Left ventricle myocardium inferior (tissue), 1 donor: ENCODE data around the gene SHFL. TPM values are rescaled to one million over a fixed set of nuclear protein-coding genes. Genes with fewer than 3 reads are reported as not detected.

ENCODE experiments used
- DNase-seq: peaks from one replicate; pipeline ENCODE4 v3.0.0-alpha.2; 2020
- H3K27ac ChIP-seq: fragments of 200-600 bp; replicated peaks from 2 replicates; pipeline ENCODE4 v1.8.0; 2021
- H3K27me3 ChIP-seq: fragments of 200-600 bp; 2 replicates; pipeline ENCODE4 v1.8.0; 2021; ENCODE audit warnings: low read depth
- H3K36me3 ChIP-seq: fragments of 200-600 bp; 2 replicates; pipeline ENCODE4 v1.8.0; 2021
- H3K4me1 ChIP-seq: fragments of 200-600 bp; 2 replicates; pipeline ENCODE4 v1.8.0; 2021
- H3K4me3 ChIP-seq: fragments of 200-600 bp; 2 replicates; pipeline ENCODE4 v1.8.0; 2021; ENCODE audit warnings: mild to moderate bottlenecking, moderate library complexity
- H3K9me3 ChIP-seq: fragments of 200-600 bp; replicated peaks from 2 replicates; pipeline ENCODE4 v1.8.0; 2021
- CTCF ChIP-seq: fragments of 200-600 bp; IDR thresholded peaks from 2 replicates; pipeline ENCODE4 v1.8.0; 2021; ENCODE audit warnings: antibody characterized with exemption, mild to moderate bottlenecking, borderline replicate concordance
- intact Hi-C: fragments of 100-400 bp; cut with micrococcal nuclease; formaldehyde crosslinking; loops from one replicate; pipeline ENCODE4 v1.11.0; 2022
- total RNA-seq: library from RNA; stranded (reverse); fragmentation: NEBNext Ultra II Directional; extraction: Animal tissue kit (Norgen Biotek cat#: 25700); gene quantifications from one replicate; pipeline ENCODE4 v1.2.1, GENCODE V29; 2021
- donor health status: DM: no; HTN: yes; CAD: no; lungs with severe emphysema.

Gene SHFL
- total RNA-seq, 1 donor from 2014 or later = 9.1 TPM

GRCh38 chr19:10087296-10088061 is 1.4 kb downstream of the SHFL start:
- Histone ChIP-seq H3K27me3 (no peaks in the 10 kb centered on the region), H3K9me3 (peaks cover 5% of the 10 kb centered on the region), H3K27ac (peak overlapping the region; percentile 96), H3K4me1 (peaks cover 18% of the 10 kb centered on the region), H3K4me3 (peak overlapping the region; percentile 99), H3K36me3 (peaks cover 30% of the 10 kb centered on the region)
- intact Hi-C loops = no loop called here
- no peak for DNase-seq
- TF ChIP-seq CTCF = no peak

GRCh38 chr19:10088949-10089554 is 2.9 kb downstream of the SHFL start:
- H3K36me3 ChIP-seq = peaks cover 32% of the 10 kb centered on the region
- peaks cover 5% of the 10 kb centered on the region for H3K9me3 ChIP-seq
- H3K4me1 ChIP-seq = peaks cover 18% of the 10 kb centered on the region
- no peak for TF ChIP-seq CTCF
- no peak overlapping the region for H3K27ac ChIP-seq
- intact Hi-C loops = no loop called here
- H3K4me3 ChIP-seq = no peak overlapping the region
- DNase-seq = no peak
- H3K27me3 ChIP-seq = no peaks in the 10 kb centered on the region

- peaks cover 5% of the 10 kb centered on the region for H3K9me3 ChIP-seq
- peaks cover 18% of the 10 kb centered on the region for H3K4me1 ChIP-seq
- no peak overlapping the region for H3K4me3 ChIP-seq
- H3K27ac ChIP-seq = no peak overlapping the region
- H3K27me3 ChIP-seq = peaks cover 3% of the 10 kb centered on the region
- peaks cover 32% of the 10 kb centered on the region for H3K36me3 ChIP-seq
- intact Hi-C loops = no loop called here
- no peak for TF ChIP-seq CTCF
- no peak for DNase-seq
These were observed 3.8 kb downstream of the SHFL start for GRCh38 chr19:10089801-10090375.

- Histone ChIP-seq H3K9me3 (peaks cover 5% of the 10 kb centered on the region), H3K27me3 (peaks cover 5% of the 10 kb centered on the region), H3K4me1 (peaks cover 17% of the 10 kb centered on the region), H3K36me3 (peaks cover 32% of the 10 kb centered on the region), H3K27ac (no peak overlapping the region), H3K4me3 (no peak overlapping the region)
- DNase-seq = no peak
- intact Hi-C loops = no loop called here
- no peak for TF ChIP-seq CTCF
These were observed 5.2 kb downstream of the SHFL start for GRCh38 chr19:10091370-10091687.

- peaks cover 16% of the 10 kb centered on the region for H3K4me1 ChIP-seq
- H3K27me3 ChIP-seq = peaks cover 5% of the 10 kb centered on the region
- no peak overlapping the region for H3K27ac ChIP-seq
- H3K36me3 ChIP-seq = peaks cover 32% of the 10 kb centered on the region
- no peak for TF ChIP-seq CTCF
- intact Hi-C loops = no loop called here
- H3K9me3 ChIP-seq = peaks cover 5% of the 10 kb centered on the region
- DNase-seq = no peak
- no peak overlapping the region for H3K4me3 ChIP-seq
These were observed 6.0 kb downstream of the SHFL start for GRCh38 chr19:10091895-10092641.
